NK-92 (cell line): ENCODE results near the gene RAD50.
"Not testable (repeated sequence)": the region's sequence is repeated elsewhere in the genome, so short reads cannot be mapped to it uniquely, and the experiment has no call there.

Experiments used
- DNase-seq: peaks from one replicate; lab custom pipeline; 2025; ENCODE audit not compliant: unreplicated experiment; lab: John Stamatoyannopoulos, UW

RAD50 gene

DNA sequence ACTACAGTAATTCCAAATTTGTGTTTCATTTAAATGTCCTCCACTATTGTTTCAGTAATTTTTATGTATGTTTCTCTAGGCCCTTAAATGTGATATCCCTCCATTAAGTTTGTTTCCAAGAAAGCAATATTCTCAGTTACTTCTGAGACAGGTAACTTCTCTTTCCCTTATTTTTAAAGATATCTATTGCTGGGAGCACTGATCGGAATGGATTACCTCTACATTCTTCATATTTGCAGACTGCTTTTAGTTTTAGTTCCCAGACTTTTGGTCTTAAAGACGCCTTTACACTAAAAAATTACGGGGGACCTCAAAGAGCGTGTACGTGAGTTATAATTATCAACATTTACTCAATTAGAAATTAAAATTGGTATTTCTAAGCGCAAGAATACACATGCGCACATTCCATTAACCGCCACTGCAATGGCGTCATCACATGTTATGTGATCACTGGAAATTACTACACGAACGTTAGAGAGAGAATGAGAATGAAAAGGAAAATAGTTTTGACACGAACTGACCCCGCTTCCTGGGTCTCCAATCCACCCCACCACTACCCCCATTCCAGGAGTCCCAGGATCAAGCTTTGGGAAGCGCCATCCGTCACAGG lies 519 bp upstream of the RAD50 start:
- DNase-seq = no peak

DNA sequence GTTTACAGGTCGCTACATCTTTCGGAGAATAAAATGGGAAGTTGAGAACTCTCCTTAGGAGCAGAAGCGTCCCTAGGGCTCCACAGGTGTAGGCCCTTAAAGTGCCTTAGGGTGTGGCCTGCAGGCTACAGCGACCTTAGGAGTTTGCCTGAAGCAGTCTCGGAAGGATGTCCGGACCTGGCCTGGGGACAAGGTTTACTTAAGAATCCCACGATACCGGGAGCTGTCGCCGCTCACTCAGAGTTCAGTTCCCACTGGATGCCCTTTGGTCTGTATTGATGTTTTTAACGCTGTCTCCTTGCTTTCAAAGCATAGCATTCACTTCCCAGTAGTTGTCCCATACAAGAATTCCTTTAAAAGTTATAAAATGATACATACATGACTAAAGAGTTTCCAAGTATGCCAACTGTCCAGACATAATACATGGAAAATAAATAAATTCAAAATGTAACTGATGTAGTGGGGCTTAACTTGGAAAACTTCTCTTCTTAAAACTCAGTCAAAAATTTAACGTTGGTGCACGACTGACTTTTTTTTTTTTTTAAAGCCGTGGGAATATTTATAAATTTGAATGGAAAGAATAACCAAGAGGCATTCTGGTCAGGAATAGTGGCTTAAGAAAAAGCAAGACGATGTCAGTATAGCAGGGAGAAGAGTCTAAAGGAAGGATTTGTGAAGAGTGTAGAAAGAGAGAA lies 848 bp downstream of the RAD50 start:
- no peak for DNase-seq

DNA sequence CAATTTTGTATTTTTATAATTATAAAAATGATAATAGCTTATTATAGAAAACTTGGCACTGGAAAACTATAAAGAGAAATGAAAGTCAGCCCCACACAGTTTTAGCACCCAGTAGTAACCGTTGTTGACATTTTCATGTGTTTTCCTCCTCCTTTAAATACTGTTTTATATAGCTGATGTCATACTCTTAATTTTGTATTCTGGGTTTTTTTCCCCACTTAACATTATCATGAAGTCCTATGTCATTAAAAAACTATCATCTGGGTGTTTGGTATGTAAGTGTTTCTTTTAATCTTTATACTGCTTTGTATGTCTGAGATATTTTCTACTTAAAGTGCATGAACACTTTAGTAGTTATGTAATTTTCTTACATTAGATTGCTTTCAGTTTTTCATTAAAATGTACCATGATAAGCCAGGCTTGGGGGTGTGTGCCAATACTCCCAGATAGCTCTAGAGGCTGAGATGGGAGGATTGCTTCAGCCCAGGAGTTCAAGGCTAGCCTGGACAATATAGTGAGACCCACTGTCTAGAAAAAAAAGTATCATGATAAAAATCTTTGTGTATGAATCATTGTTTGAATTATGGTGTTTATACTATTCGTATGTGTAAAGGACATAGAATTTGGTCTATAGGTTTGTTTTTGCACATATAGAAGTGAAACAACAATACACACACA lies 2.7 kb downstream of the RAD50 start:
- no peak for DNase-seq

DNA sequence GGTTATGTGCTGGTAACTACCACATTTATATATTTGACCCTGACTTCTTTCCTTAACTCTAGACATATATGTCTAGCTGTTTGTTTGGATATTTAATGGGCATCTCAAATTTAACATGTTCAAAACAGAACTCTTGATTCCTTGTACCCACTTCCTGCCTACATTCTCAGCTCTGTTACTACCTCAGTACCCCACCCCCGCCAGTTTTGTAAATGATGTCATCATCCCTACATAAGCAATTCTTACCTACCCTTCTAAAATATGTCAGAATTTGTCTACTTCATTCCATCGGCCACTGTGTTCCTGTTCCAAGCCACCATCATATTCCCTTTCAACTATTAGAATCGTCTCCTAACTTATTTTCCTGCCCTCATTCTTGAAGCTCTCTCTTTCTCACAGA lies 4.8 kb downstream of the RAD50 start:
- no peak for DNase-seq

DNA sequence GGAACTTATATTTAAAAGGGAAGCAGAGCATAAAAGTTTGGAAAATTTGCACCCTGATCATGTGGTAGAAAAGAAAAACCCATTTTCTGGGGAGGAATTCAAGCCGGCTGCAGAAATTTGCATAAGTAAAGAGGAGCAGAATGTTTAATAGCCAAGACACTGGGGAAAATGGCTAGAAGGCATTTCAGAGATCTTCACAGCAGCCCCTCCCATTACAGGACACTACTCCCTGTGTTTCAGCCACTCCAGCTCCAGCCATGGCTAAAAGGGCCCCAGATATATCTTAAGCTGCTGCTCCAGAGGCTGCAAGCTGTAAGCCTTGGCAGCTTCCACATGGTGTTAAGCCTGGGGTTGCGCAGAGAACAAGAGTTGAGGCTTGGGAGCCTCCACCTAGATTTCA lies 7.8 kb downstream of the RAD50 start:
- DNase-seq = not testable (repeated sequence)

DNA sequence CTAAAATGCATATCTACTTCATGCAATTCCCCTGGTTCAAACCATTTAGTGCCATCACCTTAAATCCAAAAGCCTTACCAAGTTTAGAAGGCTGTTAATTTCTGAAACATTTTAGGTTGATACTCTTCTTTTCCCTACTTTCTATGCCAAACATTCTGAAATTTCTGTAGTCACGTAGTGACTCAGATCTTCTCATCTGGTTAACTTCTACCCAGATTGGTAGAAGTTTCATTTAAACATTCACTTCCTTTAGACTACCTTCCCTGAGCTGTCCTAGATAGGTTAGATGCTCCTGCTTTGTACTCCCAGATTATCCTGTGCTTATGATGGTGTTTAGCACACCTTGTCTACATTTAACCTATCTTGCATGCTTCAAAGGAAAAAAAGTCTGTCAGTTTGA lies 9.9 kb downstream of the RAD50 start:
- DNase-seq = no peak

DNA sequence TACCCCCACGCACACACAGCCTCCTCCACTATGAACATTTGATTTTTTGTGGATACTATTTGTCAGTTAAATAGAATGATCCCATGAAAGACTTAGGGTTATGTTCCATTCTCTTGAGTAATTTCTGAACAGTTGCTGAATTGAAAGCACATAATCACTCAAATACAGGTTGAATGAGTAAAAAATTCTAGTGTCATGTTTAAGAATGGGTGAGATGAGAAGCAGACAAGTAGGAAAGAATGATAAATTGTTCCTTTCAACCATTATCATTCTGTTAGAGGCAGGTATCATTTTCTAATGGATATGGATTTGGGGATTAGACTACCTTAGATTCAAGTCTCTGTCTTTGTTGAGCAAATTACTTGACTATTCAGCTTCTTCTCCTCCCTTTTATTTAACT lies 19.3 kb downstream of the RAD50 start:
- DNase-seq = no peak

DNA sequence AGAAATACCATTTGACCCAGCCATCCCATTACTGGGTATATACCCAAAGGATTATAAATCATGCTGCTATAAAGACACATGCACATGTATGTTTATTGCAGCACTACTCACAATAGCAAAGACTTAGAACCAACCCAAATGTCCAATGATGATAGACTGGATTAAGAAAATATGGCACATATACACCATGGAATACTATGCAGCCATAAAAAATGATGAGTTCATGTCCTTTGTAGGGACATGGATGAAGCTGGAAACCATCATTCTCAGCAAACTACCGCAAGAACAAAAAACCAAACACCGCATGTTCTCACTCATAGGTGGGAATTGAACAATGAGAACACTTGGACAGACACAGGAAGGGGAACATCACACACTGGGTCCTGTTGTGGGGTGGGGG lies 27.8 kb downstream of the RAD50 start:
- DNase-seq = not testable (repeated sequence)

DNA sequence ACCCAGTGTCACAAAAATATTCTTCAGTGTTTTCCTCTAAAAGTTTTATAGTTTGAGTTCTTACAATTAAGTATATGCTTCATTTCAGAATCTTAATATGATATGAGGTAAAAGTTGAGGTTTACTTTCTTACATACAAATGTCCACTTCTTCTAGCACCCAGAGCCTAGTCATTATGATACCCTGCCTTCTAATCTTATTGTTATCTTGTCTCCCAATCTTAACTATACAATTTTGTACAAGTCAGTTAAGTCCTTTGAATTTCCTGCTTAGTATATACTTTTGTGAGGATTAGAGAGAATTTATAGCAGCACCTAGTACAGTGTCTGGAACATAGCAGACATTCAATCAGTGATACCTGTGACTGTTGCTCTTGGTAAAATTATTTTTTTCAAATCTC lies 29.3 kb downstream of the RAD50 start:
- DNase-seq = no peak

DNA sequence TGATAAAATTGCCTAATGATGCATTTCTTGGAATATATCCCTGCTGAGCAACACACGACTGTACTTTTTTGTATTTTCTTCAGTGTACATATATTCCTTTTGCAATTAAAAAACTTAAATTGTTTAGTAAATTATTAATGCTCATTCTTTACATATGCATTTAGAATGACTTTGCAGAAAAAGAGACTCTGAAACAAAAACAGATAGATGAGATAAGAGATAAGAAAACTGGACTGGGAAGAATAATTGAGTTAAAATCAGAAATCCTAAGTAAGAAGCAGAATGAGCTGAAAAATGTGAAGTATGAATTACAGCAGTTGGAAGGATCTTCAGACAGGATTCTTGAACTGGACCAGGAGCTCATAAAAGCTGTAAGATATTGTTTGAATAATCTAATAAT lies 32.7 kb downstream of the RAD50 start:
- DNase-seq = no peak

DNA sequence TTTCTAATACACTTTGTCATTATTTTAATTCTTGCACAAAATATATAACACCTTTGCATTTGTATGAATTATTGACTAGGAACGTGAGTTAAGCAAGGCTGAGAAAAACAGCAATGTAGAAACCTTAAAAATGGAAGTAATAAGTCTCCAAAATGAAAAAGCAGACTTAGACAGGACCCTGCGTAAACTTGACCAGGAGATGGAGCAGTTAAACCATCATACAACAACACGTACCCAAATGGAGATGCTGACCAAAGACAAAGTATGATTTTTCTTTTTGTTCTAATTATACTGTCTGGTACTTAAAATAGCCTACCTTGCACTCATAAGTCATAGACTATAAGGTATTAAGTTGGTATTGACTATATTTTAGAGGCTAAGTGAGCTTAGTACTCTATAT lies 34.4 kb downstream of the RAD50 start:
- DNase-seq = no peak

DNA sequence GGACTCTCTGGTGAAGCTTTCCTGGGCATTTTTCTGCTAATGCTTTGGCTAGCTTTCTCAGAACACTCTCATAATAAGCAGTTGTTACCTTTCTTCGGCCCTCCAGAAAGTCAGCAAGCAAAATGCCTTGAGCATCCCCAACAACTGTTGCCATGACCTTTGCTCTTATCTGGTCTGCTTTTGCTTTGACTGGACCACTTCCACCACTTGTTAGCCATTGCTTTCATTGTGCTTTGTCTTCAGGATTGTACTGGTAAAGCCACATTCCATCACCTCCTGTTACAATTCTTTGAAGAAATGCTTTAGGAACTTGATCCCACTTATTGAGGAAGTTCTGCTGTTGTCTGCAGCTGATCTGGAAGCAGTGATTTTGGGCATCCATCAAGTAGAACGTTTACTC lies 35.7 kb downstream of the RAD50 start:
- DNase-seq = no peak

DNA sequence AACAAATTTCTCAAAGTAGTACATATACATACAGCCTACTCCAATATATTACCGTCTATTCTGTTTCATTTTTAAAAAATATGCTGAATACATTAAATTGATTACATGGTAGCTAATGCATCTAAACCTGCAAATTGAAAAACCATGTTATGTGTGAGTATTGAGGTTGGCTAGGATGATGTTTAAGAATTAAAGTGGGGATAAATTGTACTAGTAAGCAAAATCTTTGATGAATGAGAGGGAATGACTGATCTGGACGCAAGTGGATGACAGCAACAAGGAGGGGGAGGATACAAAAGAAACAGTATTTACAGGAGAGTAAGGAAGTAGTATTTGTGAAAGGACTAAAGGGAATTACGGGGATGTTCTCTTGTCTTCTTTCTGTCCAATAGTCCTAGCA lies 37.4 kb downstream of the RAD50 start:
- no peak for DNase-seq

DNA sequence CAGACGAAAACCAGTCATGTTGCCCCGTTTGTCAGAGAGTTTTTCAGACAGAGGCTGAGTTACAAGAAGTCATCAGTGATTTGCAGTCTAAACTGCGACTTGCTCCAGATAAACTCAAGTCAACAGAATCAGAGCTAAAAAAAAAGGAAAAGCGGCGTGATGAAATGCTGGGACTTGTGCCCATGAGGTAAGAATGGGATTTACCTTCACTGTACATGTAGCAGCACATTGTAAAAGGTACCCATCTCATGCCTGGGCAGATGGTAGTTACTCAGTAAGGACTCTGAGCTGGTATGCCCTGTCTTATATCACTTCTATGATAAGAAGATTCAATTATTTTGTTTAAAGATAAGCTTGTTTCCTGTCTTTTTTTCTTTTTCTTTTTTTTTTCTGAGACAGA lies 38.8 kb downstream of the RAD50 start:
- DNase-seq = no peak

DNA sequence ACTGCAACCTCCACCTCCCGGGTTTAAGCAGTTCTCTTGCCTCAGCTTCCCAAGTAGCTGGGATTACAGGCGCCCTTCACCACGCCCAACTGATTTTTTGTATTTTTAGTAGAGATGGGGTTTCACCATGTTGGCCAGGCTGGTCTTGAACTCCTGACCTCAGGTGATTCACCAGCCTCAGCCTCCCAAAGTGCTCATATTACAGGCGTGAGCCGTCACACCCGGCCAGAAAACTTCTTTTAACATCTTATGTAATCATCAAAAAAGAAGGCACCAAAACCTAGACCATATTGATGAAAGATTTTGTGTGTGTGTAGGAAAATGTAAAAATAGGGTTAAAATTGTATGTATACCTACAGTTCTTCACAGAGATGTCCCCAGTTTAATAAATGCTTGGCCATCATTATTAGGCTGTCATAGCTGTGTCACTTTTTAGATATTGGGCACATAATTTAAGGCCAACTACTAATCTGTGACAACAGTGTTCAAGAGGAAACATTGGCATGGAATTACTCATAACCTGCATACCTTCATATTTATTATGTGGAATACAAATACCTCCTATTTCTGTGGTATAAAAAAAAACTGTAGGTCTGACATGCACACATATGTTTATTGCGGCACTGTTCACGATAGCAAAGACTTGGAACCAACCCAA lies 44.4 kb downstream of the RAD50 start:
- no peak for DNase-seq

DNA sequence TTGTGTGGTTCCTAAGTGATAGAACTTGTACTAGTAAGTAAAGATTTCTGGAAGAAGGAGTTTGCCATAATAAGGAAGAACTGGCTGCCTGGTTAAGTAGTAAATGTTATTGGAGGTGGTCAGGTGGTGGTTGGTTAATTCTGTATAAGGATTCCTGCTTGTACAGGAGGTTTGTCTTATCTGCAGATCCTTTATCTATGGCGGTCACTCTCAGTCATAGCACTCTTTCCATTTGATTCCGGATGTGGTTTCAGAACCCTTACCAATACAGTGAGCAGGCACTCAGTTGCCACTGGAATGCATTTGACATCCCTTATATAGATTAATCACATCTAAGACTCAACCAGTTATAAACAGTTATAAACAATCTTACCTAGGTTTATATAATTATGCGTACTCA lies 50.3 kb downstream of the RAD50 start:
- DNase-seq = no peak

DNA sequence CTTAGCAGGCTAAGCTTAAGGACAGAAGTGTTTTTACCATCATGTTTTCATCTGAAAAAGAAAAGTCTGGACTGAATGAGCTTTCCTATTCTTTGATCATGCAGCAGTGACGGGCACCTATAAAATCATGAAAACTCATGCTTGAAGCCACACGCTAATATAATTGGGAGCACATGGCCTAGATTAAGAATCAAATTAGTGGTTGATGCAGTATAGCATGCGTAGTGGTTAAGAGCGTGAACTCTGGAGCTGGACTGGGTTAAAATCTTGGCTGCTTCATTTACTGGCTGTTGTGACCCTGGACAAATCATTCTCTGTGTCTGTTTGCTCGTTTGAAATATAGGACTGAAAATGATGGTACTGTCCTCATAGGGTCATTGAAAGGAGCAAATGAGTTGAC lies 51.3 kb downstream of the RAD50 start:
- no peak for DNase-seq

DNA sequence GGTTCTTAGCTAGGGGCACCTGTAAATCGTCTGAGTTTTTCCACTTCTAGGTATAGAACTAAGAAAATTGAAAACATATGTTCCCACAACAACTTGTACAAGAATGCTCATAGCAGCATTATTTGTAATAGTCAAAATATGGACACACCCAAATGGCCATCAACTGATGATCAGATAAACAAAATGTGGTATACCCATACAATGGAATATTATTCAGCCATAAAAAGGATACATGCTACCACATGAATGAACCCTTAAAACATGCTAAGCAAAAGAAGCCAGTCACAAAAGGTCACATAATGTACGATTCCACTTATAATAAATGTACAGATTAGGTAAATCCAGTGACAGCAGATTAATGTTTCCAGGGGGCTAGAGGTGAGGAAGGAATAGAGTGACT lies 55.2 kb downstream of the RAD50 start:
- DNase-seq = no peak

DNA sequence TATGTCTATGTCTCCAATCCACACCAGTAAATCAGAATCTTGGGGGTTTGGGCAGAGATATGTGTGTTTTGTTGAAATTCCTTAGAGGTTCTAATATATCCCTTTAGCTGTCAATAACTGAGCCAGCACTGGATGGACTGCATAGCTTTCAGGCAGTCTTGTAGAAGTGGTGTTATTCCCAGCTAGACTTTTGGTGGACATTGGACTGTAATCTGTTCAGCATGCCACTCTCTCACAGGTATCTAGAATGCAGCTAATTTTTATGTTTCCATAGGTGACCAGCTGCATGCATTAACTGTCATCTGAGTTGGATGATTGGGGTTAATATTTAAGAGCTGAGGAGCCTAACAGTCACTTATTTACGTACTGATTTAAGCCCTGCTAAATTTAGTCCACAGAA lies 56.1 kb downstream of the RAD50 start:
- DNase-seq = no peak

DNA sequence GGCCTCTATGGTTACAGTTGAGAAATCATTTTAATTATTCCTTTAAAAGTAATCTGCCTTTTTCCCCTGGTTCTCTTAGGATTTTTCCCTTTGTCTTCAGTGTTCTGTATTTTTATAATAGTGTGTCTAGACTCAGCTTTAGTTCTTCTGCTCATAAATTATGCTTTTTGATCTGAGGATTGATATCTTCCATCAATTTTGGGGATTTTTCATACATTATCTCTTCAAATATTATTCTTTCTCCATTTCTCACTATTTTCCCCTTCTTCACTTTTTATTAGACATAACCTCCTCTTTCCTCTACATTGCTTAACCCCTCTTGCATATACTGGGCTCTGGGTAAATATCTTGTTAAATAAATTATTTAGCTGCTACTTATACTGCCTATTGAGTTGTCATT lies 64.9 kb downstream of the RAD50 start:
- DNase-seq = no peak

DNA sequence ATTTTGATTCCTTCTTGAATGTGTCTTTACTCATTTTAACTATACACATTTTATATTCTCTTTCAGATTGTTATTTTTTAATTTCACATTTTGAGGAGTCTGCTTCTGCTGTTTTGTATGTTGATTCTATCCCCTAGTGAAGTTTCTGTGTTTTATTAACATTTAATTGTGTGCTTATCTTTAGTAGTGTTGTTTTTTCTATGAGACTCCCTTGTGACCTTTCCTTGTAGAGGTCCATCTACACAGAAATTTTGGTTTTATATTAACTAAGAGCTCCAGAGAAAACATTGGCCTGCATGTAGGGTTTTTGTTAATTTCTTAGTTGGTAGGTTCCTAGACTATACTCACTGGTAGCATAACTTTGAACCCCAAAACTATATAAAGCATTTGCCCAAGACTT lies 65.8 kb downstream of the RAD50 start:
- DNase-seq = no peak

DNA sequence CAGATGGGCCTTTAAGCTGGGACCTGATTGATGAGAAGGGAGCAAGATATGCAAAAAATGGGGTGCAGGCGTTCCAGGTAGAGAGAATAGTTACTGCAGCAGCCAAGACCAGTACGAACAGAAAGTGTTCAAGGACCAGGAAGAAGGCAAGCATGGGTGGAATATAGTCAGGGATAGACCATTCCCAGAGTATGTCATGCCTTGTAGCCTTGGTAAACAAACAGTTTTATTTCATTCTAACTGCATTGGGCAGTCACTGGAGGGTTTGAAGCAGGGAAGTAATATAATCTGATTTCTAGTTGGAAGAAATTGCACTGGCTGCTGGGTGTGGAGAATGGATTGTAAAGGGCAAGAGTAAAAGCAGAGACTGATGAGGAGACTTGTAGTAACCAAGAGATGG lies 70.7 kb downstream of the RAD50 start:
- no peak for DNase-seq
